Measurements from ENCODE around the gene C16orf78. TPM values are rescaled to one million over a fixed set of nuclear protein-coding genes. Genes with fewer than 3 reads are reported as not detected.

Gene C16orf78
- total RNA-seq, 1 donor from 2014 or later = not detected

GRCh38 chr16:49396206-49396720 is 22.7 kb downstream of the C16orf78 start:
- TF ChIP-seq EZH2phosphoT487 (IDR thresholded peaks at IDR 0.05) (no peak), CTCF (IDR thresholded peaks at IDR 0.05) (no peak), EZH2 (IDR thresholded peaks at IDR 0.05) (no peak)

GRCh38 chr16:49398761-49399160 is 25.2 kb downstream of the C16orf78 start:
- no peaks in the 10 kb centered on the region for H3K79me2 ChIP-seq (ENCODE audit: low read depth)
- H3K9me3 ChIP-seq (ENCODE audit: low read depth) = no peaks in the 10 kb centered on the region
- H3K36me3 ChIP-seq = no peaks in the 10 kb centered on the region
- no peaks in the 10 kb centered on the region for H3K4me1 ChIP-seq
- Mint-ChIP-seq H3K27me3 (ENCODE audit: insufficient read depth, low read depth) (peaks cover 7% of the 10 kb centered on the region), H3K27ac (no peak overlapping the region), H3K36me3 (no peaks in the 10 kb centered on the region), H3K9me3 (peaks cover 3% of the 10 kb centered on the region), H3K4me1 (no peaks in the 10 kb centered on the region), H3K4me3 (no peak overlapping the region)
- H3K4me2 ChIP-seq = no peak overlapping the region
- no peak for TF ChIP-seq EZH2 (IDR thresholded peaks at IDR 0.05)
- no peak for TF ChIP-seq EZH2phosphoT487 (IDR thresholded peaks at IDR 0.05)
- no peak for TF ChIP-seq CTCF (IDR thresholded peaks at IDR 0.05)
- no peak overlapping the region for H3K9ac ChIP-seq
- no peak for DNase-seq (ENCODE audit: low spot score)
- no peaks in the 10 kb centered on the region for H3K27me3 ChIP-seq
- no peak overlapping the region for H2AFZ ChIP-seq (replicated peaks)
- H3F3A ChIP-seq (ENCODE audit: low read depth) = no peaks in the 10 kb centered on the region
- no peaks in the 10 kb centered on the region for H4K20me1 ChIP-seq (ENCODE audit: low read depth)
- H3K4me3 ChIP-seq = no peak overlapping the region
- H3K27ac ChIP-seq = no peak overlapping the region

More at GRCh38 chr16:49396206-49396720, 22.7 kb downstream of the C16orf78 start:
- Histone ChIP-seq H3K79me2 (ENCODE audit: low read depth) (no peaks in the 10 kb centered on the region), H2AFZ (replicated peaks) (no peak overlapping the region), H3F3A (ENCODE audit: low read depth) (no peaks in the 10 kb centered on the region), H3K9me3 (ENCODE audit: low read depth) (no peaks in the 10 kb centered on the region), H3K36me3 (no peaks in the 10 kb centered on the region), H3K4me3 (no peak overlapping the region), H3K27me3 (no peaks in the 10 kb centered on the region), H3K4me2 (no peak overlapping the region), H3K27ac (no peak overlapping the region), H3K9ac (no peak overlapping the region), H3K4me1 (no peaks in the 10 kb centered on the region), H4K20me1 (ENCODE audit: low read depth) (no peaks in the 10 kb centered on the region)
- DNase-seq (ENCODE audit: low spot score) = no peak
- no peaks in the 10 kb centered on the region for H3K4me1 Mint-ChIP-seq
- peaks cover 6% of the 10 kb centered on the region for H3K27me3 Mint-ChIP-seq (ENCODE audit: insufficient read depth, low read depth)
- H3K27ac Mint-ChIP-seq = no peak overlapping the region
- H3K36me3 Mint-ChIP-seq = no peaks in the 10 kb centered on the region
- H3K9me3 Mint-ChIP-seq = no peaks in the 10 kb centered on the region
- no peak overlapping the region for H3K4me3 Mint-ChIP-seq

- Histone ChIP-seq H3K4me2 (no peak overlapping the region), H3K36me3 (no peaks in the 10 kb centered on the region), H3K4me3 (no peak overlapping the region), H3K9ac (no peak overlapping the region), H3K4me1 (no peaks in the 10 kb centered on the region), H3K79me2 (ENCODE audit: low read depth) (no peaks in the 10 kb centered on the region), H2AFZ (replicated peaks) (no peak overlapping the region), H3K27ac (no peak overlapping the region), H3K9me3 (ENCODE audit: low read depth) (no peaks in the 10 kb centered on the region), H4K20me1 (ENCODE audit: low read depth) (no peaks in the 10 kb centered on the region), H3F3A (ENCODE audit: low read depth) (no peaks in the 10 kb centered on the region), H3K27me3 (no peaks in the 10 kb centered on the region)
- Mint-ChIP-seq H3K27me3 (ENCODE audit: insufficient read depth, low read depth) (peaks cover 7% of the 10 kb centered on the region), H3K4me3 (no peak overlapping the region), H3K36me3 (no peaks in the 10 kb centered on the region), H3K27ac (no peak overlapping the region), H3K9me3 (peaks cover 3% of the 10 kb centered on the region), H3K4me1 (no peaks in the 10 kb centered on the region)
- TF ChIP-seq EZH2 (IDR thresholded peaks at IDR 0.05) (no peak), CTCF (IDR thresholded peaks at IDR 0.05) (no peak), EZH2phosphoT487 (IDR thresholded peaks at IDR 0.05) (no peak)
- no peak for DNase-seq (ENCODE audit: low spot score)
These were observed 26.2 kb downstream of the C16orf78 start for GRCh38 chr16:49399594-49400364.

Data from neural progenitor cell (in vitro differentiated cells).